Measurements from ENCODE around the gene TRIML1.

DNA sequence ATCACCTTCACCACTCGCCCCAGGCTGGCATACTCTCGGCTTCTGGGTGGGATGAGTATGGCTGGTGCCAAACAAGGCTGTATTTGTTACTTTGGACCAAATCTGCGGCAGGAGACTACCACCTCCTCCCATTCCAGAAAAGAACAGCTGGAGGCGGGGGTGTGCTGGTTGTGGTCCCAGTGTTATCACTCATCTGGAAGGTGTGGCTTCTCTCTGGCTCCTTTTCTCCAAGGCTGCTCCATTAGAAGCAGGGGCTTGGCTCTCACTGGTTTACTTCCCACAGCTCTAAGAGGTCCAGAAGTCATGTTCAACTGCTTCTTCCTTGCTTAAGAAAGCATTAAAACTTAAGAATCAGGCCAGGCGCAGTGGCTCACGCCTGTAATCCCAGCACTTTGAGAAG lies 27.3 kb upstream of the TRIML1 start:
- no peak for TF ChIP-seq POLR2A (IDR thresholded peaks at IDR 0.05; ENCODE audit: low read depth, low read length)
- no peak for TF ChIP-seq TAF1 (IDR thresholded peaks at IDR 0.05; ENCODE audit: low read depth, low read length)
- TF ChIP-seq POLR2AphosphoS5 (IDR thresholded peaks at IDR 0.05; ENCODE audit: low read depth, low read length) = no peak
